SKM-1 (cell line): ENCODE results near the gene CST4.
"Not testable (repeated sequence)": the region's sequence is repeated elsewhere in the genome, so short reads cannot be mapped to it uniquely, and the experiment has no call there.

Experiments used
- DNase-seq: peaks from one replicate; lab custom pipeline; 2025; ENCODE audit not compliant: unreplicated experiment; lab: John Stamatoyannopoulos, UW

The CST4 gene

GRCh38 chr20:23688684-23689398 lies at the start of gene CST4:
CST4 (minus strand) TSS chr20:23689038; CDS start chr20:23688969, 69 bp downstream.
- DNase-seq: not testable (repeated sequence)

- DNase-seq: not testable (repeated sequence)
Measured at GRCh38 chr20:23735391-23735790, 46.6 kb upstream of the CST4 start.

- not testable (repeated sequence) for DNase-seq
Measured at GRCh38 chr20:23734949-23735348, 46.1 kb upstream of the CST4 start.

GRCh38 chr20:23734440-23734839 lies 45.6 kb upstream of the CST4 start:
- DNase-seq: not testable (repeated sequence)

- no peak for DNase-seq
Measured at GRCh38 chr20:23727016-23727415, 38.2 kb upstream of the CST4 start.

- DNase-seq: no peak
Measured at GRCh38 chr20:23725102-23725501, 36.3 kb upstream of the CST4 start.

- DNase-seq: not testable (repeated sequence)
Measured at GRCh38 chr20:23723659-23724307, 34.9 kb upstream of the CST4 start.

GRCh38 chr20:23722851-23723250 lies 34.0 kb upstream of the CST4 start:
- DNase-seq: not testable (repeated sequence)

- DNase-seq: no peak
Measured at GRCh38 chr20:23721962-23722361, 33.1 kb upstream of the CST4 start.

GRCh38 chr20:23719351-23719750 lies 30.5 kb upstream of the CST4 start:
- not testable (repeated sequence) for DNase-seq

GRCh38 chr20:23711778-23712177 lies 22.9 kb upstream of the CST4 start:
- not testable (repeated sequence) for DNase-seq

GRCh38 chr20:23710771-23711170 lies 21.9 kb upstream of the CST4 start:
- no peak for DNase-seq

- DNase-seq: no peak
Measured at GRCh38 chr20:23705895-23706294, 17.1 kb upstream of the CST4 start.

GRCh38 chr20:23702021-23702420 lies 13.2 kb upstream of the CST4 start:
- no peak for DNase-seq

GRCh38 chr20:23700931-23701330 lies 12.1 kb upstream of the CST4 start:
- no peak for DNase-seq

- no peak for DNase-seq
Measured at GRCh38 chr20:23697947-23698346, 9.1 kb upstream of the CST4 start.

GRCh38 chr20:23695068-23695395 lies 6.2 kb upstream of the CST4 start:
- DNase-seq: not testable (repeated sequence)

GRCh38 chr20:23694178-23695067 lies 5.6 kb upstream of the CST4 start:
- not testable (repeated sequence) for DNase-seq

- not testable (repeated sequence) for DNase-seq
Measured at GRCh38 chr20:23692725-23693619, 4.1 kb upstream of the CST4 start.

GRCh38 chr20:23691675-23692074 lies 2.8 kb upstream of the CST4 start:
- DNase-seq: no peak

GRCh38 chr20:23690581-23690980 lies 1.7 kb upstream of the CST4 start:
- DNase-seq: no peak
